K562 (cell line): ENCODE data around the gene PDGFD.

Experiments
- ARID3A ChIP-seq: IDR thresholded peaks from 2 replicates; pipeline ENCODE4 v1.6.1; 2012; ENCODE audit warnings: low read depth, low read length, improper control_type of control experiment, borderline replicate concordance
- CREB1 ChIP-seq, 2 experiments: sonication (generic) in 1 of 2; formaldehyde crosslinking in 1 of 2; IDR thresholded peaks; 2 replicates each; pipeline versions ENCODE4 v1.6.1 to v1.8.0; 2012 to 2022; ENCODE audit warnings: inconsistent platforms in 1 of 2, mild to moderate bottlenecking in 1 of 2, missing genetic modification reagents in 1 of 2, moderate library complexity in 1 of 2
- FOXA3 ChIP-seq, 2 experiments: fragments of 450-650 bp in 1 of 2; sonication (generic) in 1 of 2; formaldehyde crosslinking; IDR thresholded peaks in 1 of 2; conservative IDR thresholded peaks in 1 of 2; 2 replicates each; pipeline versions ENCODE4 v1.4.0 to v1.8.0; 2020 to 2022; ENCODE audit warnings: mild to moderate bottlenecking in 2 of 2, missing genetic modification reagents in 1 of 2
- FOXP4 ChIP-seq: sonication (generic); formaldehyde crosslinking; IDR thresholded peaks from 2 replicates; pipeline ENCODE4 v1.8.0; 2022; ENCODE audit warnings: mild to moderate bottlenecking, missing genetic modification reagents, borderline replicate concordance
- NFIC ChIP-seq: fragments of 450-650 bp; IDR thresholded peaks from 2 replicates; pipeline ENCODE4 v1.6.1; 2017; ENCODE audit warnings: mild to moderate bottlenecking, inconsistent platforms
- POLR2A ChIP-seq: fragments of 450-650 bp; conservative IDR thresholded peaks from 2 replicates; pipeline ENCODE4 v1.6.1; 2016
- ZNF24 ChIP-seq: fragments of 450-650 bp; IDR thresholded peaks from 2 replicates; pipeline ENCODE4 v1.6.1; 2016
- TF ChIP-seq, protein P1 (sequence below), 3 experiments: IDR thresholded peaks in 2 of 3; conservative IDR thresholded peaks in 1 of 3; 2 replicates each; pipeline ENCODE4 v1.5.1; 2011 to 2012; ENCODE audit warnings: low read length in 3 of 3, mild to moderate bottlenecking in 3 of 3, control low read depth in 2 of 3, improper control_type of control experiment in 1 of 3, inconsistent platforms in 1 of 3, low read depth in 1 of 3, mixed read lengths in 1 of 3, moderate library complexity in 1 of 3; ENCODE audit not compliant: insufficient read depth in 2 of 3
- TF ChIP-seq, protein P2 (sequence below), 2 experiments: fragments of 450-650 bp in 1 of 2; sonication (generic) in 1 of 2; formaldehyde crosslinking in 1 of 2; IDR thresholded peaks; 2 replicates each; pipeline versions ENCODE4 v1.7.1 to v1.9.0; 2016 to 2022; ENCODE audit warnings: inconsistent platforms in 1 of 2, mild to moderate bottlenecking in 1 of 2, missing genetic modification reagents in 1 of 2

- TF ChIP-seq ZNF24 (no peak), ARID3A (no peak), NFIC (no peak), FOXA3 (CRISPR knock-in tag; conservative IDR thresholded peaks at IDR 0.05 in 1 of 2, IDR thresholded peaks at IDR 0.05 in 1 of 2) (no peak), FOXP4 (CRISPR knock-in tag) (no peak), CREB1 (IDR thresholded peaks at IDR 0.05) (no peak), CREB1 (CRISPR knock-in tag; IDR thresholded peaks at IDR 0.05) (no peak), POLR2A (no peak)
- TF ChIP-seq, protein P1, sequence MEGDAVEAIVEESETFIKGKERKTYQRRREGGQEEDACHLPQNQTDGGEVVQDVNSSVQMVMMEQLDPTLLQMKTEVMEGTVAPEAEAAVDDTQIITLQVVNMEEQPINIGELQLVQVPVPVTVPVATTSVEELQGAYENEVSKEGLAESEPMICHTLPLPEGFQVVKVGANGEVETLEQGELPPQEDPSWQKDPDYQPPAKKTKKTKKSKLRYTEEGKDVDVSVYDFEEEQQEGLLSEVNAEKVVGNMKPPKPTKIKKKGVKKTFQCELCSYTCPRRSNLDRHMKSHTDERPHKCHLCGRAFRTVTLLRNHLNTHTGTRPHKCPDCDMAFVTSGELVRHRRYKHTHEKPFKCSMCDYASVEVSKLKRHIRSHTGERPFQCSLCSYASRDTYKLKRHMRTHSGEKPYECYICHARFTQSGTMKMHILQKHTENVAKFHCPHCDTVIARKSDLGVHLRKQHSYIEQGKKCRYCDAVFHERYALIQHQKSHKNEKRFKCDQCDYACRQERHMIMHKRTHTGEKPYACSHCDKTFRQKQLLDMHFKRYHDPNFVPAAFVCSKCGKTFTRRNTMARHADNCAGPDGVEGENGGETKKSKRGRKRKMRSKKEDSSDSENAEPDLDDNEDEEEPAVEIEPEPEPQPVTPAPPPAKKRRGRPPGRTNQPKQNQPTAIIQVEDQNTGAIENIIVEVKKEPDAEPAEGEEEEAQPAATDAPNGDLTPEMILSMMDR (IDR thresholded peaks at IDR 0.05 in 2 of 3, conservative IDR thresholded peaks at IDR 0.05 in 1 of 3; ENCODE audit: insufficient read depth in 2 of 3, low read depth in 1 of 3, low read length in 3 of 3), result no peak
- TF ChIP-seq, protein P2, sequence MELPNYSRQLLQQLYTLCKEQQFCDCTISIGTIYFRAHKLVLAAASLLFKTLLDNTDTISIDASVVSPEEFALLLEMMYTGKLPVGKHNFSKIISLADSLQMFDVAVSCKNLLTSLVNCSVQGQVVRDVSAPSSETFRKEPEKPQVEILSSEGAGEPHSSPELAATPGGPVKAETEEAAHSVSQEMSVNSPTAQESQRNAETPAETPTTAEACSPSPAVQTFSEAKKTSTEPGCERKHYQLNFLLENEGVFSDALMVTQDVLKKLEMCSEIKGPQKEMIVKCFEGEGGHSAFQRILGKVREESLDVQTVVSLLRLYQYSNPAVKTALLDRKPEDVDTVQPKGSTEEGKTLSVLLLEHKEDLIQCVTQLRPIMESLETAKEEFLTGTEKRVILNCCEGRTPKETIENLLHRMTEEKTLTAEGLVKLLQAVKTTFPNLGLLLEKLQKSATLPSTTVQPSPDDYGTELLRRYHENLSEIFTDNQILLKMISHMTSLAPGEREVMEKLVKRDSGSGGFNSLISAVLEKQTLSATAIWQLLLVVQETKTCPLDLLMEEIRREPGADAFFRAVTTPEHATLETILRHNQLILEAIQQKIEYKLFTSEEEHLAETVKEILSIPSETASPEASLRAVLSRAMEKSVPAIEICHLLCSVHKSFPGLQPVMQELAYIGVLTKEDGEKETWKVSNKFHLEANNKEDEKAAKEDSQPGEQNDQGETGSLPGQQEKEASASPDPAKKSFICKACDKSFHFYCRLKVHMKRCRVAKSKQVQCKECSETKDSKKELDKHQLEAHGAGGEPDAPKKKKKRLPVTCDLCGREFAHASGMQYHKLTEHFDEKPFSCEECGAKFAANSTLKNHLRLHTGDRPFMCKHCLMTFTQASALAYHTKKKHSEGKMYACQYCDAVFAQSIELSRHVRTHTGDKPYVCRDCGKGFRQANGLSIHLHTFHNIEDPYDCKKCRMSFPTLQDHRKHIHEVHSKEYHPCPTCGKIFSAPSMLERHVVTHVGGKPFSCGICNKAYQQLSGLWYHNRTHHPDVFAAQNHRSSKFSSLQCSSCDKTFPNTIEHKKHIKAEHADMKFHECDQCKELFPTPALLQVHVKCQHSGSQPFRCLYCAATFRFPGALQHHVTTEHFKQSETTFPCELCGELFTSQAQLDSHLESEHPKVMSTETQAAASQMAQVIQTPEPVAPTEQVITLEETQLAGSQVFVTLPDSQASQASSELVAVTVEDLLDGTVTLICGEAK (IDR thresholded peaks at IDR 0.05), result no peak
- TF ChIP-seq, protein P2 (CRISPR knock-in tag; IDR thresholded peaks at IDR 0.05), result no peak
These were observed 88.9 kb downstream of the PDGFD start for GRCh38 chr11:104075091-104075490.
